ENCODE measurements around the gene OR9K2.
"Not testable (repeated sequence)": the region's sequence is repeated elsewhere in the genome, so short reads cannot be mapped to it uniquely, and the experiment has no call there.

The OR9K2 gene

DNA sequence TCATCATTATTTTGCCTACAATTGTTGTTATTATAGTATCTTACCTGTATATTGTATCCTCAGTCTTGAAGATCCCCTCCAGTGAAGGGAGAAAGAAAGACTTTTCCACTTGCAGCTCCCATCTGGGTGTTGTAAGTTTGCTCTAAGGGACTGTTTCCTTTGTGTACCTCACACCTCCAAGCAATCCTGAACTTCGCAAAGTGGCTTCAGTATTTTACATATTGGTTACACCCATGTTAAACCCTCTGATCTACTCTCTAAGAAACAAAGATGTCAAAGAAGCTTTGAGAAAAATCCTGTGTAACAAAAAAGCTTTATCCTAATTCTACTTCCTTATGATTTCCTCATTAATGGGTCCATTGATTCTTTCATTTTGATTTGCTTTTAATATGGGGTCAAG is 10.1 kb upstream of the OR9K2 start:
- no peaks in the 10 kb centered on the region for H3K9me3 ChIP-seq (ENCODE audit: insufficient read depth, low read length)
- no peak overlapping the region for H3K27ac ChIP-seq (ENCODE audit: low read depth, low read length)
- no peaks in the 10 kb centered on the region for H3K79me2 ChIP-seq (ENCODE audit: insufficient read depth, low read length)
- H3K9me2 ChIP-seq (replicated peaks; ENCODE audit: insufficient read depth, low read length) = no peaks in the 10 kb centered on the region
- H2AFZ ChIP-seq (ENCODE audit: low read depth, low read length, severe bottlenecking) = no peak overlapping the region
- H3K27me3 ChIP-seq (ENCODE audit: low read length) = no peaks in the 10 kb centered on the region
- H3K9ac ChIP-seq (ENCODE audit: low read length) = no peak overlapping the region
- no peaks in the 10 kb centered on the region for H3F3A ChIP-seq (ENCODE audit: insufficient read depth)
- no peaks in the 10 kb centered on the region for H4K20me1 ChIP-seq (ENCODE audit: low read depth, low read length)
- H3K36me3 ChIP-seq (ENCODE audit: low read length) = no peaks in the 10 kb centered on the region
- TF ChIP-seq, protein P1, sequence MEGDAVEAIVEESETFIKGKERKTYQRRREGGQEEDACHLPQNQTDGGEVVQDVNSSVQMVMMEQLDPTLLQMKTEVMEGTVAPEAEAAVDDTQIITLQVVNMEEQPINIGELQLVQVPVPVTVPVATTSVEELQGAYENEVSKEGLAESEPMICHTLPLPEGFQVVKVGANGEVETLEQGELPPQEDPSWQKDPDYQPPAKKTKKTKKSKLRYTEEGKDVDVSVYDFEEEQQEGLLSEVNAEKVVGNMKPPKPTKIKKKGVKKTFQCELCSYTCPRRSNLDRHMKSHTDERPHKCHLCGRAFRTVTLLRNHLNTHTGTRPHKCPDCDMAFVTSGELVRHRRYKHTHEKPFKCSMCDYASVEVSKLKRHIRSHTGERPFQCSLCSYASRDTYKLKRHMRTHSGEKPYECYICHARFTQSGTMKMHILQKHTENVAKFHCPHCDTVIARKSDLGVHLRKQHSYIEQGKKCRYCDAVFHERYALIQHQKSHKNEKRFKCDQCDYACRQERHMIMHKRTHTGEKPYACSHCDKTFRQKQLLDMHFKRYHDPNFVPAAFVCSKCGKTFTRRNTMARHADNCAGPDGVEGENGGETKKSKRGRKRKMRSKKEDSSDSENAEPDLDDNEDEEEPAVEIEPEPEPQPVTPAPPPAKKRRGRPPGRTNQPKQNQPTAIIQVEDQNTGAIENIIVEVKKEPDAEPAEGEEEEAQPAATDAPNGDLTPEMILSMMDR (IDR thresholded peaks at IDR 0.05; ENCODE audit: insufficient read depth, low read length, poor library complexity, severe bottlenecking) = no peak
- TF ChIP-seq EZH2phosphoT487 (conservative IDR thresholded peaks at IDR 0.05; ENCODE audit: low read length) = no peak
- H3K4me3 ChIP-seq (ENCODE audit: insufficient read depth, low read length, poor library complexity, severe bottlenecking) = no peak overlapping the region
- no peak overlapping the region for H3K4me2 ChIP-seq (ENCODE audit: low read depth, low read length, poor library complexity, severe bottlenecking)

DNA sequence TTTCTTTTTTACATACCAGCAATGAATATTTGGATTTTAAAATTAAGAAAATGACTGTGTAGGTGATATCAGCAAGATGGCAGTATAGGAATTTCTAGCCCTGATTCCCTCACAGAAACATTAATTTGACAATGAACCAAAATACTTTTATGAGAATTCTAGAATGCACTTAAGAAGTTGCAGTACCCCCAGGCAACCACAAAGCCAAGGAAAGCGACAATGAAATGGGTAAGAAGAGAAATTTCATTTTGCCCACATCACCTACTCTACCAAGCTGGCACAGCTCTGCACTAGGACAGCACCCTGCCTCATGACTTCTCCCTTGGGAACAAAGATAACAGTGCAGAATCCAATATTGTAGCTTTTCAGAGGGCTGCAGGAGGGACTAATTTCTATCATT is 6.6 kb downstream of the OR9K2 start:
- H3K9me3 ChIP-seq (ENCODE audit: insufficient read depth, low read length) = no peaks in the 10 kb centered on the region
- no peaks in the 10 kb centered on the region for H3K79me2 ChIP-seq (ENCODE audit: insufficient read depth, low read length)
- no peaks in the 10 kb centered on the region for H3K9me2 ChIP-seq (replicated peaks; ENCODE audit: insufficient read depth, low read length)
- no peaks in the 10 kb centered on the region for H4K20me1 ChIP-seq (ENCODE audit: low read depth, low read length)
- no peak overlapping the region for H3K27ac ChIP-seq (ENCODE audit: low read depth, low read length)
- no peak for TF ChIP-seq EZH2phosphoT487 (conservative IDR thresholded peaks at IDR 0.05; ENCODE audit: low read length)
- no peaks in the 10 kb centered on the region for H3K36me3 ChIP-seq (ENCODE audit: low read length)
- no peak overlapping the region for H3K9ac ChIP-seq (ENCODE audit: low read length)
- no peaks in the 10 kb centered on the region for H3K27me3 ChIP-seq (ENCODE audit: low read length)
- H2AFZ ChIP-seq (ENCODE audit: low read depth, low read length, severe bottlenecking) = no peak overlapping the region
- H3K4me3 ChIP-seq (ENCODE audit: insufficient read depth, low read length, poor library complexity, severe bottlenecking) = no peak overlapping the region
- no peak overlapping the region for H3K4me2 ChIP-seq (ENCODE audit: low read depth, low read length, poor library complexity, severe bottlenecking)
- H3F3A ChIP-seq (ENCODE audit: insufficient read depth) = no peaks in the 10 kb centered on the region

DNA sequence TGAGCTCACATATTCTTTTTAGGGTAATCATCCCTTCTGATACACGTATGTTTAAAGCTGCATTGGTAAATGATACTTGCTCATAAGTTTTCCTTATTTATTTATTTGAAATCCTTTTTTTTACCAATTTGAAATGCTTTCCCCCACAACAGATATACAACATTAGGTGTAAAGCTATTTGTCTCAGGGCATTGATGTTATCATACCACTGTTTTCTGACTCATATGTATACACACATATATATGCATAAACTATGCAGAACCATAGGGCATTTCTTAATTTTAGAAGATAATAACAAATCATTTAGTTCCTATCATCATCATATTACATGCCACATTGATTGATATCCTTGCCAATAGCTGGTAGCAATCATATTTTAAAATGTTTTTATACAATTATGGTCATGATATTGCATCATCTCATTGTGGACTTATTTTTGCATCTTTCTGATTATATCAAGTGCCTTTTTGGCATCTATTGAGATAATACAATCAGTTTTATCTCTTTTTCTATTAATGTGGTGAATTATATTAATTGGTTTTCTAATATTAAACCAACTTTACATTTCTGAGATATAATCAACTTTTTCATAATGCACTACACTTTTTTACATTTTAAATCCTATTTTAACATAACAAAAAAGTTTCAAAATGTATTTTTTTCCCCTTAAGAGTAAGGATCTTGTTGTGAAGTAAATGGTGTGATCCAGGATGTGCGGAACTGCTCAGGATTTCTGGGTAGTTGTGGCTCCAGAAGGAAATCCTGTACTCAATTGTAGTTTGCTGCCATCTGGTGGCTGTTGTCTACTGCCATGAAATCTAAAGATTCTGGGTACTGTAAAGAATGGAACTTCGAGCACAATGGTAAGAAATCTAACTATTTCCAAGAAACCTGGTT is 16.7 kb downstream of the OR9K2 start:
- H3K9ac ChIP-seq (ENCODE audit: low read length) = no peak overlapping the region
- no peak overlapping the region for H2AFZ ChIP-seq (ENCODE audit: low read depth, low read length, severe bottlenecking)
- no peaks in the 10 kb centered on the region for H3K9me2 ChIP-seq (replicated peaks; ENCODE audit: insufficient read depth, low read length)
- no peaks in the 10 kb centered on the region for H3K36me3 ChIP-seq (ENCODE audit: low read length)
- H3K4me2 ChIP-seq (ENCODE audit: low read depth, low read length, poor library complexity, severe bottlenecking) = no peak overlapping the region
- H3K4me3 ChIP-seq (ENCODE audit: insufficient read depth, low read length, poor library complexity, severe bottlenecking) = no peak overlapping the region
- no peaks in the 10 kb centered on the region for H3K27me3 ChIP-seq (ENCODE audit: low read length)
- no peaks in the 10 kb centered on the region for H4K20me1 ChIP-seq (ENCODE audit: low read depth, low read length)
- no peak overlapping the region for H3K27ac ChIP-seq (ENCODE audit: low read depth, low read length)
- TF ChIP-seq, protein P1 (IDR thresholded peaks at IDR 0.05; ENCODE audit: insufficient read depth, low read length, poor library complexity, severe bottlenecking) = peak; percentile 55
- no peak for TF ChIP-seq EZH2phosphoT487 (conservative IDR thresholded peaks at IDR 0.05; ENCODE audit: low read length)
- H3F3A ChIP-seq (ENCODE audit: insufficient read depth) = no peaks in the 10 kb centered on the region; the same call in 1 of the 2 replicates
- H3K79me2 ChIP-seq (ENCODE audit: insufficient read depth, low read length) = no peaks in the 10 kb centered on the region
- no peaks in the 10 kb centered on the region for H3K9me3 ChIP-seq (ENCODE audit: insufficient read depth, low read length)

DNA sequence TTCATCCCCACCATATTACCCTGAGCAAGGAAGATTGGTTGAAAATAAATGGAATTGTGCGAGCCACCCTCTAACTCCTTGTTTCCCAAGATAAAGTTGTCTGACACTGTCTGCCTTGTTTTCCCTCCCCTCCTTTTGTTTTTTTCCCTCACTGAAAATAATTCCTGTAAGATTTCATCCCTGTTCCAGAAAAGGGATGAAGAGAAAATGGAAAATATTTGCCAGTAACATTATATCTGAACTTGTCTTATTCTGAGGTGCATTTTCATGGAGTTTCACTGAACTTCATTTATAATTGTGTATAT is 17.3 kb downstream of the OR9K2 start:
- no peak for TF ChIP-seq EZH2phosphoT487 (conservative IDR thresholded peaks at IDR 0.05; ENCODE audit: low read length)
- TF ChIP-seq, protein P1 (IDR thresholded peaks at IDR 0.05; ENCODE audit: insufficient read depth, low read length, poor library complexity, severe bottlenecking) = no peak
- Histone ChIP-seq H4K20me1 (ENCODE audit: low read depth, low read length) (no peaks in the 10 kb centered on the region), H3K27ac (ENCODE audit: low read depth, low read length) (no peak overlapping the region), H3K4me3 (ENCODE audit: insufficient read depth, low read length, poor library complexity, severe bottlenecking) (no peak overlapping the region), H3K9me2 (replicated peaks; ENCODE audit: insufficient read depth, low read length) (no peaks in the 10 kb centered on the region), H3K9me3 (ENCODE audit: insufficient read depth, low read length) (no peaks in the 10 kb centered on the region), H2AFZ (ENCODE audit: low read depth, low read length, severe bottlenecking) (no peak overlapping the region), H3K27me3 (ENCODE audit: low read length) (no peaks in the 10 kb centered on the region), H3K4me2 (ENCODE audit: low read depth, low read length, poor library complexity, severe bottlenecking) (no peak overlapping the region), H3F3A (ENCODE audit: insufficient read depth) (no peaks in the 10 kb centered on the region; the same call in 1 of the 2 replicates), H3K36me3 (ENCODE audit: low read length) (no peaks in the 10 kb centered on the region), H3K9ac (ENCODE audit: low read length) (no peak overlapping the region), H3K79me2 (ENCODE audit: insufficient read depth, low read length) (no peaks in the 10 kb centered on the region)

DNA sequence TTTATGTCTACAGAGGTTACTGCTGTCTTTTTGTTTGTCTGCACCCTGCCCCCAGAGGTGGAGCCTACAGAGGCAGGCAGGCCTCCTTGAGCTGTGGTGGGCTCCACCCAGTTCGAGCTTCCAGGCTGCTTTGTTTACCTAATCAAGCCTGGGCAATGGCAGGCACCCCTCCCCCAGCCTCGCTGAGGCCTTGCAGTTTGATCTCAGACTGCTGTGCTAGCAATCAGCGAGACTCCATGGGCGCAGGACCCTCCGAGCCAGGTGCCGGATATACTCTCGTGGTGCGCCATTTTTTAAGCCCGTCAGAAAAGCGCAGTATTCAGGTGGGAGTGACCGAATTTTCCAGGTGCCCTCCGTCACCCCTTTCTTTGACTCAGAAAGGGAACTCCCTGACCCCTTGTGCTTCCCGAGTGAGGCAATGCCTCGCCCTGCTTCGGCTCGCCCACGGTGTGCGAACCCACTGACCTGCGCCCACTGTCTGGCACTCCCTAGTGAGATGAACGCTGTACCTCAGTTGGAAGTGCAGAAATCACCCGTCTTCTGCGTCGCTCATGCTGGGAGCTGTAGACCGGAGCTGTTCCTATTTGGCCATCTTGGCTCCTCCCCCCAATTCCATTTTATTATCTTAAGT is 40.9 kb downstream of the OR9K2 start:
- H3K79me2 ChIP-seq (ENCODE audit: insufficient read depth, low read length); H2AFZ ChIP-seq (ENCODE audit: low read depth, low read length, severe bottlenecking); H3K9me2 ChIP-seq (replicated peaks; ENCODE audit: insufficient read depth, low read length); H3K27me3 ChIP-seq (ENCODE audit: low read length); H3K9me3 ChIP-seq (ENCODE audit: insufficient read depth, low read length); H3K27ac ChIP-seq (ENCODE audit: low read depth, low read length); H4K20me1 ChIP-seq (ENCODE audit: low read depth, low read length); H3K36me3 ChIP-seq (ENCODE audit: low read length); H3K4me3 ChIP-seq (ENCODE audit: insufficient read depth, low read length, poor library complexity, severe bottlenecking); H3F3A ChIP-seq (ENCODE audit: insufficient read depth); H3K9ac ChIP-seq (ENCODE audit: low read length); H3K4me2 ChIP-seq (ENCODE audit: low read depth, low read length, poor library complexity, severe bottlenecking): not testable (repeated sequence)

All from SU-DHL-6 (cell line).